Peyer's patch (tissue), 4 donors: ENCODE measurements around the gene FMNL2. TPM values are rescaled to one million over a fixed set of nuclear protein-coding genes. Genes with fewer than 3 reads are reported as not detected.

Experiments used
- DNase-seq, 3 donors: peaks; one replicate each; pipeline ENCODE4 v3.0.0-alpha.2; 2017 to 2019
- H3K27ac ChIP-seq, 4 donors: fragments of 200-600 bp; sonication (generic); one replicate each; pipeline ENCODE4 v1.5.1; 2016 to 2019
- H3K27me3 ChIP-seq, 2 donors: fragments of 200-600 bp; sonication (generic); one replicate each; pipeline ENCODE4 v1.5.1; 2019
- H3K36me3 ChIP-seq, 3 donors: fragments of 200-600 bp; sonication (generic); one replicate each; pipeline ENCODE4 v1.5.1; 2016 to 2019
- H3K4me1 ChIP-seq, 4 donors: fragments of 200-600 bp; sonication (generic); one replicate each; pipeline ENCODE4 v1.5.1; 2016 to 2019
- H3K4me3 ChIP-seq, 4 donors: fragments of 200-600 bp; sonication (generic); 1 replicate in 3 of 4; 2 replicates in 1 of 4; pipeline ENCODE4 v1.5.1; 2016 to 2019; ENCODE audit warnings: mild to moderate bottlenecking in 1 of 4
- H3K9me3 ChIP-seq, 4 donors: fragments of 200-600 bp; sonication (generic); one replicate each; pipeline ENCODE4 v1.5.1; 2016 to 2019; ENCODE audit warnings: mild to moderate bottlenecking in 1 of 4
- POLR2A ChIP-seq, 2 donors: fragments of 450-650 bp; IDR thresholded peaks; one replicate each; pipeline ENCODE4 v1.5.1; 2017; ENCODE audit warnings: antibody characterized with exemption in 2 of 2, mild to moderate bottlenecking in 2 of 2, moderate library complexity in 2 of 2
- total RNA-seq, 4 donors: library from RNA; depleted of rRNA; stranded (reverse); fragments of >200 nt; gene quantifications; one replicate each; pipeline ENCODE4 v1.1.0, GENCODE V29; 2016
- TF ChIP-seq, protein P1 (sequence below), 6 experiments: fragments of 450-650 bp in 4 of 6; fragments of 200-600 bp in 2 of 6; sonication (generic) in 1 of 6; IDR thresholded peaks; one replicate each; pipeline ENCODE4 v1.5.1; 2017 to 2019; ENCODE audit warnings: antibody characterized with exemption in 6 of 6, mild to moderate bottlenecking in 3 of 6, moderate library complexity in 1 of 6

FMNL2 gene
- total RNA-seq, 4 donors from 2014 or later, result 7.5 to 52.0 (median 17.1) TPM

DNA sequence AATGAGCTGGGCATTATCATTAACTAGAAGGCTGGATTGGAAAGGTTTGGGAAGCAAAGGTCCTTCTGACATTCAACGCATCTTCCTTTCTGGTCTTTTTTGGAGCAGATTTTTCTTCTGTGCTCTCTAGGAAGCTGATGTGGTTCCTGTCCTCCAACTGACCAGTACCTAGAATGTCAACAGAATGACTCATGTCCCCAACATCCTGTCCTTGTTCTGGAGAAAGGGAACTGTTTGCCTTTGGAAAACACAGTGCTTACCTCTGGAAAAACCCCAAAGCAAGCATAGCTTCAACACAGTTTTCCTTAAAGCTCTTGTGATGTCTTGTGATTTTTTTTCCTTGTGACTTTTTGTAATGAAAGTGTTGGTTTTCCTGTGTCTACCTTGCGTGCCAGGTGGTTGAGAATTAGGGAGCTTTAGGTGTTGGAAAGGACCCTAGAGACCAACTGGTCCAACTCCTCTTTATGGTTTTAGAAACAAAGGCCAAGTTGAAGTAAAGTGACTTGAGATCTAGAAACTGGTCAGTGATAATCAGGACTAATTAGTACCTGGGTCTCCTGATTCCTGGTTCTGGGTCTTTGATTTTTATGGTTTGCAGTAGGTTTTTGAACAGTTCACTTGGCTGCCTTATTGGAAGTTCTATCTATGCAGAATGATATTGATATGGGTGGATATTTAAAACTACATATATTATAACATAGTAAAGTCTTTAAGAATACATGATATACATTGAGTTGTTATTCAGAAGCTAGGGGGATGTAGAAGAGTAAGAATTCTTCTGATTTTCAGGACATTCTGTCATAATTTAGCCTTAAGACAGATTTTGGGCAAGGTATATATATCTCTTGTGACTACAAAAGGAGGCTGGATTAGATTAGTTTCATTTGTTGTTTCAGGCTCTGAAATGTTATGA lies 70.5 kb downstream of the FMNL2 start:
- Histone ChIP-seq H3K4me3 (no peak overlapping the region), H3K9me3 (no peaks in the 10 kb centered on the region), H3K27me3 (no peaks in the 10 kb centered on the region), H3K36me3 (no peaks in the 10 kb centered on the region), H3K27ac (peak overlapping the region in 2 of 4 donors; percentile 14 to 33), H3K4me1 (peaks cover 0 to 7% (median 0%) of the 10 kb centered on the region in 4 donors)
- DNase-seq, result no peak
- no peak for TF ChIP-seq POLR2A (IDR thresholded peaks at IDR 0.05)
- TF ChIP-seq, protein P1, sequence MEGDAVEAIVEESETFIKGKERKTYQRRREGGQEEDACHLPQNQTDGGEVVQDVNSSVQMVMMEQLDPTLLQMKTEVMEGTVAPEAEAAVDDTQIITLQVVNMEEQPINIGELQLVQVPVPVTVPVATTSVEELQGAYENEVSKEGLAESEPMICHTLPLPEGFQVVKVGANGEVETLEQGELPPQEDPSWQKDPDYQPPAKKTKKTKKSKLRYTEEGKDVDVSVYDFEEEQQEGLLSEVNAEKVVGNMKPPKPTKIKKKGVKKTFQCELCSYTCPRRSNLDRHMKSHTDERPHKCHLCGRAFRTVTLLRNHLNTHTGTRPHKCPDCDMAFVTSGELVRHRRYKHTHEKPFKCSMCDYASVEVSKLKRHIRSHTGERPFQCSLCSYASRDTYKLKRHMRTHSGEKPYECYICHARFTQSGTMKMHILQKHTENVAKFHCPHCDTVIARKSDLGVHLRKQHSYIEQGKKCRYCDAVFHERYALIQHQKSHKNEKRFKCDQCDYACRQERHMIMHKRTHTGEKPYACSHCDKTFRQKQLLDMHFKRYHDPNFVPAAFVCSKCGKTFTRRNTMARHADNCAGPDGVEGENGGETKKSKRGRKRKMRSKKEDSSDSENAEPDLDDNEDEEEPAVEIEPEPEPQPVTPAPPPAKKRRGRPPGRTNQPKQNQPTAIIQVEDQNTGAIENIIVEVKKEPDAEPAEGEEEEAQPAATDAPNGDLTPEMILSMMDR (IDR thresholded peaks at IDR 0.05), result no peak

DNA sequence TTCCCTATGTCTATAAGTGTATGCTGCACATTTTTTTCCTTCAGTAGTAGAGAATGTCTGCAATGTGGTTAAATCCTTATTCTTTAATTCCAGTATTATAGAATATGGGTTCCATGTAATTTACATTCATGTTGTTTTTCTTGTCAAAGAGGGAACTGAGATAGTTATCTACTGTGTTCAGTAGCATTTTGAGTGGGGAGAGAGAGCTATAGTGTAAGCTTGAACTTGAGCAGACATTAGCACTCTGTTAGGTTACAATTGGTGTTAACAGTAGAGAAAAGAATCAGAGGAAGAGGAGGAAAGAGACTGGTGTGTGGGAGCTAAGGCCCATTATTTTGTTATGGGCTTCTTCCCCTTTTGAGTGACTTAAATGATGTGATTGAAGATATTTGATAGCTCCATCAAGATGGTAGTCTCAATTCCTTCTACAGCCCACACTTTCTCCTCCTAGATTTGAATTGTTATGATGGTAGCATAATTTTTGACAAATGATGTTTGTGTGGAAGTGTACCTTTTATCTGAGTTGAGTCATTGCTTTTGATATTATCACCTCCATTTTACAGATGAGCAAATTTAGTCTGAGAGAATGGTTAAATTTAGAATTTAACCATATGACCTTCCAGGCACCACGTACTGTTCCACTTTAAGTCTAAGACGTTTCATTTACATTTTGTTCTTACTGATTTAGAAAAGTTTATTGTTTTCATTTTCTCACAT lies 71.3 kb downstream of the FMNL2 start:
- H3K4me1 ChIP-seq, result peaks cover 0 to 7% (median 0%) of the 10 kb centered on the region in 4 donors
- no peaks in the 10 kb centered on the region for H3K9me3 ChIP-seq
- no peak overlapping the region for H3K4me3 ChIP-seq
- H3K27me3 ChIP-seq, result no peaks in the 10 kb centered on the region
- no peak for DNase-seq
- TF ChIP-seq, protein P1 (IDR thresholded peaks at IDR 0.05), result no peak
- TF ChIP-seq POLR2A (IDR thresholded peaks at IDR 0.05), result no peak
- no peaks in the 10 kb centered on the region for H3K36me3 ChIP-seq
- H3K27ac ChIP-seq, result no peak overlapping the region

DNA sequence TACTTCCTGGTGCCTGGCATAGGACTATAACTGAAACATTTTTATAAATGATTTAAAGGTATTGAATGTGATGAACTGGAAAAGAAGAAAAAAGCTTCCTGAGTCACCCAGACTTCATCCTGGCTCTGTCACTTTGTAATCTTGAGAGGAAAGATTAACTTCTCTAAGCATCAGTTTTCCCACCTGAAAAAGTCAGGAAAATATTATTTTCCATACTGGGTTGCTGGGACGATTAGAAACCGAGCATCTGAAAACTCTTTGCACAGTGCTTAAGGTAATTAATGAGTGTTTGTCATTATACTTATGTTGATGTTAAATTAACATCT lies 71.8 kb downstream of the FMNL2 start:
- no peak for DNase-seq
- no peak for TF ChIP-seq POLR2A (IDR thresholded peaks at IDR 0.05)
- TF ChIP-seq, protein P1 (IDR thresholded peaks at IDR 0.05), result no peak
- Histone ChIP-seq H3K4me3 (no peak overlapping the region), H3K27me3 (no peaks in the 10 kb centered on the region), H3K9me3 (no peaks in the 10 kb centered on the region), H3K27ac (no peak overlapping the region), H3K36me3 (no peaks in the 10 kb centered on the region), H3K4me1 (peaks cover 0 to 7% (median 0%) of the 10 kb centered on the region in 4 donors)

DNA sequence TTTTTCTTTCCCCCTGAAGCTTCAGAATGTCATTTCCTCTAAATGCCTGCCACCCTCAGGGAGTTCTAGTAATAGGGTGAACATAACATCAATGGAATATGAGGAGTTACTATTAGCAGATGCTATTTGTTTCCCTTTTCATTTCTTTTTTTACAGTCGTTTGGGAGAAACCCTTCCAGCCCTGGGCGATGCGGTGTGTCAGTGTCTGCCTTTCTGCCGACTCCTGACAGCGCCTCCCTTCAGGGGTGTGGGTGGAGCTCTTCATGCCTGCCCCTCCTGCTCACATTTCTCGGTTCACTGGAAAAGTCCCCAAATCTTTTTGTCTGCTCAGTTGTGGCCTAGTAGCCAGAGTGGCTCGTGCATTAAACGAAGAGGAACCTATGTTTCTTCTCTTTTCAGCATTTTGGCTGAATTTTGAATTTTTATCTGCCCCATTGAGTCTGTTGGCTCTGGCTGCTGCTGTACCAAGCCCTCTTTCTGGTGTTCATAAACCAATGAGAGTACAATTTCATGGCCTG lies 72.3 kb downstream of the FMNL2 start:
- no peak overlapping the region for H3K4me3 ChIP-seq
- H3K9me3 ChIP-seq, result no peaks in the 10 kb centered on the region
- no peaks in the 10 kb centered on the region for H3K27me3 ChIP-seq
- H3K4me1 ChIP-seq, result peaks cover 0 to 7% (median 0%) of the 10 kb centered on the region in 4 donors
- no peak overlapping the region for H3K27ac ChIP-seq
- TF ChIP-seq POLR2A (IDR thresholded peaks at IDR 0.05), result no peak
- TF ChIP-seq, protein P1 (IDR thresholded peaks at IDR 0.05), result no peak
- no peaks in the 10 kb centered on the region for H3K36me3 ChIP-seq
- DNase-seq, result peak in 2 of 3 donors; percentile 24 to 56

DNA sequence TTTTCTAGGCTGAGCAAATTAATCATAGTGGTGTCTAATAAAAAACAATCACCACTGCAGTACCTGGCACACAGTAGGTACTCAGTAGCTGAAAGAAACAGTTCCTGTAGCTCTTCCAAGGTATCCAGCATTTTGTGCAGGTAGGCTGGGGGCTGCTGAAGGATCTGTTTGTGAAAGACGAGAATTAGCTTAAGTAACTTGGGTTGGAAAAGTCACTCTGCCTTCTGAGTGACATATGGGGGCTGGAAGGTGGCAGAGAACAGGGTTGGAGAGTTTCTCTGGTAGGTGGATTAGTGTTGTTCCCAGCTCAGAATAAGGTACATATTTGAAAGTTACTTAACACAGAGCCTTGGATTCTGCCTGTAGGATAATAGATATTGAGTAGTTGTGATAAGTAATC lies 72.8 kb downstream of the FMNL2 start:
- no peak overlapping the region for H3K27ac ChIP-seq
- no peak for DNase-seq
- no peak for TF ChIP-seq POLR2A (IDR thresholded peaks at IDR 0.05)
- TF ChIP-seq, protein P1 (IDR thresholded peaks at IDR 0.05), result no peak
- H3K9me3 ChIP-seq, result no peaks in the 10 kb centered on the region
- H3K27me3 ChIP-seq, result no peaks in the 10 kb centered on the region
- H3K4me3 ChIP-seq, result no peak overlapping the region
- no peaks in the 10 kb centered on the region for H3K36me3 ChIP-seq
- H3K4me1 ChIP-seq, result peaks cover 0 to 7% (median 0%) of the 10 kb centered on the region in 4 donors
